ENCODE data around the gene MTX1. TPM values are rescaled to one million over a fixed set of nuclear protein-coding genes. Genes with fewer than 3 reads are reported as not detected.

The MTX1 gene
- total RNA-seq = 31.0 and 33.8 TPM in 2 replicates

DNA sequence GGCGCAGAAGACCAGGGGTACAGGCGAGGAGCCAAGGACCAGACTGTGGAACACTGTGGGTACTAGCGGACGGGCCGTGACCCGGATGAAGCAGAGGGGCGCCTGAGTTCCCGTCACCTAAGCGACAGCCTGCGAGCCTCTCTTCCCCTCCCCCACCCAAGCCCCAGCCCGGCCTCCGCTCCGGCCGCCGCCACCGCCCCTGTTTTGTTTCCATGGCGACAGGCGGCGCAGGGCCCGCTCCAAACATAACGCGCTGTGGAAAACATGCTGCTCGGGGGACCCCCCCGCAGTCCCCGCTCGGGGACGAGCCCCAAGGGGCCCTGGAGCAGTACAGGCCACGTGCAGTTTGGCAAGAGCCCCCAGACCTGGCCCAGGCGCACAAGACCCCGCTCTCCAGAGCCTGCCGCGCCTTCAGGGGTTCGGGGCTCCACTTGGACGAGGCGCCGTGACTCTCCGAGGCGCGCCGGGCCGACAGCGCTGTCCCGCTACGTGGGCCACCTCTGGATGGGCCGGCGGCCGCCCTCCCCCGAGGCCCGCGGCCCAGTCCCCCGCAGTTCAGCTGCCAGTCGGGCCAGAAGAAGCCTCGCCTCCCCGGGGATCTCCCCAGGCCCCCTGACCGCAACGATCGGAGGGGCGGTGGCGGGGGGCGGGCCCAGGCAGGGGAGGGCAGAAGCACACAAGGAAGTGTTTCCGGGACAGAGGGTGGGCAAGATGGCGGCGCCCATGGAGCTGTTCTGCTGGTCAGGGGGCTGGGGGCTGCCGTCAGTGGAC is at the start of gene MTX1:
TSS of gene MTX1 (plus strand) at position 155 of the 771 bp plus-strand sequence. CDS start at position 265, 110 bp downstream.

DNA sequence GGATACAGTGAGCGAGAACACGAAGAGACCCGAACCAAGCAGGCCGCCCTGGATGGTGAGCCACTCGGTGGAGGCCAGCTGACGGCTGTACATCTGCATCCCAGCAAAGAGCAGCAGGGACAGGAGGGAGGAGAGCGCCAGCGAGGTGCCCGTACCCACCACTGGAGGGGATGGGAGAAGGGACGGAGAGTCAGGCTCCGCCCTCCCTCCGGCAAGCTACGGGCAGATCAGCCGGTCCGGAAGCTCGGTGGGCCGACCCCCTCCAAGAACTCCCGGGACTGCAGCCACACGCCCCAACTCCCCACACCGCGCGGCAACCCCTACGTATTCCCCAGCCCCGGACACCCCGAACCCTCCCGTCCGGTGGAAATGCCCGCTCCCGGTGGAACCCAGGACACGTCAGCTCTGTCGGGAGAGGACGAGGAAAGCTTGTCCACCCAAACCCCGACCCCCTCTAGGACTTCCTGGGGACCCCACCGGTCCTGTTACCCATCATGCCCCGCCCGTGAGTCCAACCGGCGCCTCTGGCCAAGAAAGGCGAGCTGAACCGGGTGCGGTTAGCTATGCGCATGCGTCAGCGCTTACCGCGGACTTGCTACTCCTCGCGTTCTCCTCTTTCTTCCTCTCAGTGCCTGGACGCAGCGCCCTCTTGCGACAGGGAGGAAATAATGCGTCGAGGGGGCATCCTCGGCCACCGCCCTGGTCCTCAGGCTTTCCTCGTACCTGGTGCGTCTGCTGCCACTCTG is 35.6 kb upstream of the MTX1 start, which contains the start of gene KRTCAP2:
TSS of gene KRTCAP2 (minus strand) at position 573 of the 746 bp plus-strand sequence. CDS start at position 493, 80 bp downstream.

GRCh38 chr1:155173478-155174323 is 34.8 kb upstream of the MTX1 start, which contains the start of gene TRIM46:
TSS of gene TRIM46 (plus strand) at chr1:155173849. CDS start at chr1:155173967, 118 bp downstream.

GRCh38 chr1:155207806-155208540 is 522 bp upstream of the MTX1 start, which contains the start of gene THBS3:
TSS of gene THBS3 (minus strand) at chr1:155207897. CDS start at chr1:155207876, 21 bp downstream.

DNA sequence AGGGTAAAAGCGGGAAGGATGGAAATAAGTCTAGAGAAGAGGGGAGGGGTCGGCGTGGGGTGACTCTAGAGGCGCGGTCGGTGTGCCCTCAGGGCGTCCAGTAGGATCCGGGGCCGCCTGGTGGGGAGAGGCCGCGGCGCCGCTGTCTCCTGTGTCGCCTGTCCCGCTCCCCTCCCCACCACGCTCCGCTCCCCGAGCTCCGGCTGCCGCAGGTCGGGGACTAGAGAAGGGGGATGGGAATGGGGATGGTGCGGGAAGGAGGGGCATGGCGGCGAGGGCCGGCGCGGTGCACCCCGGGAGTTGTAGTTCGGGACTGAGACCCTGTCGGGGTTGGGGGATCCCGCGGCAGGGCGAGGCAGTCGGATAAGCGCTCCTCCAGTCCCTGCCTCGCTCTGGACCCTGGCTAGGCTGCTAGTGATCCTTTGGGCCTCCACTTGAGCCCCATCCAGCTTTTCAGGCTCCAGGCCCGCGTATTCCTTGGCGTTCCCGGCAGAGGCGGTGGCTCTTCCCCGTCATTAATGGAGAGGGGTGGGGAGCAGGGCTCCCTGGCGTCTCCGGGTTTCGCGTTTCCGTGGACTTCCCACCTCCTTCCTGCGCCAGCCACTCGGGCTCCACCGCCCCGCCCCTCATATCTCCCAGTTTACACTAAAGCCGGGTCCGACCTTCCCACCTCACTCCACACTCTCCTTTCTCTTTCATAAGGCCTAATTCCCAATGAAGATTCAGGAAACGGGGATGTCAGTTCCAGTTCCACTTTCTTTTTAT is 46.9 kb downstream of the MTX1 start, which contains the start of gene ENTREP3:
TSS of gene ENTREP3 (minus strand) at position 241 of the 765 bp plus-strand sequence. CDS start 606 bp downstream, outside the sequence.

DNA sequence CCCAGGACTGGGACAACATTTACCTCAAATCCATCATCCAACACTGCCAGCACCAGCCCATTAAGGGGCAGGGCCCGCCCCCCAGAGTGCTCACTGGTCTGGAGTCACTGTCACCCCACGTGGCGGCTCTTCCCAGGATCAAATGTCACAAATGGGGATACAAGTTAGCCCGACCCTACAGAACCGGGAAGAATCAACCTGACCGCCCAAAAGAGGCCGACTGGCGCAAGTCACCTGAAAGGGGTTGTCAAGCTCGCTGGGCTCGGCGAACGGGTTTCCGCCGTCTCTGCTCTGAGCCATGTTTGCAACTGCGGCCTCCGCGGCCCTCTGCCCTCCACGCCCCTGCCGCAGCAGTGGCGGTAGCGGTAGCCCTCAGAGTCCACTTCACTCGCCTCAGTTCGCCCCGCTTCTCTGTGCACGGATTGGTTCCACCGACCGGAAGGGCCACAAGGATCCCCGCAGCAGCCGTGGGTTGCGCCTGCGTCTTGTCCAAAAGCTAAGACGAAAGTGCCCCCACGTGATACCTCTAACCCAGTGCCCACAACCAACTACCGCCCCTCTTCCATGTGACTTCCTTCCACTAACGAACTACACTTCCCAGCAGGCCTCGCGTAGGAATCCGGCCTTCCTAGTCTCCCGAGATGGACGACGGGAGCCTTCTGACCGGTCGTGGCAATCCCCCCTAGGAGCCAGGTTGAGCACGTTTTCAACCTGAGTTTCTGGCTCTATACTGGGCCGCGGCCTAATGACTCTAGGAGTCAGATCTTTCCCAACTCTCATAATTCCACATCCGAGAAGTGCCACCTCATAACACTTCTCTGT is 53.6 kb downstream of the MTX1 start, which contains the start of gene SCAMP3:
TSS of gene SCAMP3 (minus strand) at position 509 of the 822 bp plus-strand sequence. CDS start at position 300, 209 bp downstream.

Other genes with a start within 250 kb of the MTX1 start
- gene PYGO2, start 246.9 kb upstream of the MTX1 start, total RNA-seq = 8.1 and 14.1 TPM in 2 replicates
- gene SHC1, start 237.9 kb upstream of the MTX1 start, total RNA-seq = 218 and 248 TPM in 2 replicates
- gene CKS1B, start 234.0 kb upstream of the MTX1 start, total RNA-seq = 50.2 and 70.3 TPM in 2 replicates
- gene FLAD1, start 225.4 kb upstream of the MTX1 start, total RNA-seq = 12.8 and 19.0 TPM in 2 replicates
- 0.66 and 0.99 TPM in 2 replicates for gene LENEP, start 215.1 kb upstream of the MTX1 start, total RNA-seq
- 14.3 and 19.3 TPM in 2 replicates for gene ZBTB7B, start 205.9 kb upstream of the MTX1 start, total RNA-seq
- gene DCST2, start 174.9 kb upstream of the MTX1 start, total RNA-seq = 0.06 TPM in 1 of 2 replicates, not detected in the other
- gene DCST1, start 174.9 kb upstream of the MTX1 start, total RNA-seq = not detected in 2 replicates
- gene ADAM15, start 157.4 kb upstream of the MTX1 start, total RNA-seq = 80.9 and 98.0 TPM in 2 replicates
- gene EFNA4, start 145.0 kb upstream of the MTX1 start, total RNA-seq = 1.8 and 2.7 TPM in 2 replicates
- 0.37 and 0.53 TPM in 2 replicates for gene EFNA3, start 129.9 kb upstream of the MTX1 start, total RNA-seq
- 1.1 and 1.2 TPM in 2 replicates for gene EFNA1, start 80.8 kb upstream of the MTX1 start, total RNA-seq
- gene SLC50A1, start 72.8 kb upstream of the MTX1 start, total RNA-seq = 21.9 and 27.0 TPM in 2 replicates
- 24.9 and 42.1 TPM in 2 replicates for gene DPM3, start 68.2 kb upstream of the MTX1 start, total RNA-seq
- 86.8 and 98.7 TPM in 2 replicates for gene KRTCAP2, start 35.4 kb upstream of the MTX1 start, total RNA-seq
- 3.6 and 4.2 TPM in 2 replicates for gene TRIM46, start 34.8 kb upstream of the MTX1 start, total RNA-seq
- gene THBS3, start 798 bp upstream of the MTX1 start, total RNA-seq = 33.2 and 45.4 TPM in 2 replicates
- 4.8 and 6.8 TPM in 2 replicates for gene ENTREP3, start 46.8 kb downstream of the MTX1 start, total RNA-seq
- 47.4 and 58.7 TPM in 2 replicates for gene SCAMP3, start 53.7 kb downstream of the MTX1 start, total RNA-seq
- 26.2 and 26.4 TPM in 2 replicates for gene CLK2, start 64.8 kb downstream of the MTX1 start, total RNA-seq
- gene HCN3, start 68.8 kb downstream of the MTX1 start, total RNA-seq = 0.87 and 1.1 TPM in 2 replicates
- gene PKLR, start 92.7 kb downstream of the MTX1 start, total RNA-seq = not detected in 2 replicates
- 219 and 229 TPM in 2 replicates for gene FDPS, start 100.2 kb downstream of the MTX1 start, total RNA-seq
- gene RUSC1, start 112.2 kb downstream of the MTX1 start, total RNA-seq = 9.5 TPM in 2 replicates

All from aortic smooth muscle cell (primary cell).